Panc1 (cell line): ENCODE measurements around the gene TMEM92. TPM values are rescaled to one million over a fixed set of nuclear protein-coding genes. Genes with fewer than 3 reads are reported as not detected.
"Not testable (repeated sequence)": the region's sequence is repeated elsewhere in the genome, so short reads cannot be mapped to it uniquely, and the experiment has no call there.

Experiments used
- ATAC-seq: fragments of 200-7000 bp; cut with Tn5 transposase; 2 replicates; pipeline ENCODE4 v1.9.1; 2020; ENCODE audit warnings: mild to moderate bottlenecking, moderate library complexity
- BruUV-seq: library from RNA; stranded (reverse); fragments of 400-500 nt; replicated peaks from 2 replicates; lab custom pipeline; 2021; lab: Mats Ljungman, UMichigan
- CTCF ChIA-PET: fragments of 300-600 bp; sonication (Branson Sonifier 250); formaldehyde crosslinking; loops from one replicate; lab custom pipeline; 2022; ENCODE audit warnings: antibody characterized with exemption; lab: Charles Lee
- POLR2A ChIA-PET: fragments of 300-600 bp; sonication (Branson Sonifier 250); formaldehyde crosslinking; loops from one replicate; lab custom pipeline; 2022; ENCODE audit warnings: antibody characterized with exemption; lab: Charles Lee
- DNase-seq: peaks from one replicate; pipeline ENCODE4 v3.0.0-alpha.2; 2010; ENCODE audit warnings: low read depth, low spot score
- H3K27ac ChIP-seq: 2 replicates; pipeline ENCODE4 v1.5.1; 2011; ENCODE audit warnings: mild to moderate bottlenecking, low read length, inconsistent platforms
- H3K27me3 ChIP-seq: fragments of 200-500 bp; sonication (Bioruptor generic); 2 replicates; pipeline ENCODE4 v1.6.0; 2014; ENCODE audit warnings: low read length, inconsistent platforms; ENCODE audit not compliant: control insufficient read depth, insufficient read depth
- H3K36me3 ChIP-seq: fragments of 200-500 bp; sonication (Bioruptor generic); 2 replicates; pipeline ENCODE4 v1.5.1; 2014; ENCODE audit warnings: inconsistent platforms, mild to moderate bottlenecking, low read length, moderate library complexity; ENCODE audit not compliant: control insufficient read depth, insufficient read depth
- H3K4me1 ChIP-seq: 2 replicates; pipeline ENCODE4 v1.5.1; 2011; ENCODE audit warnings: inconsistent platforms, mild to moderate bottlenecking, low read length, moderate library complexity; ENCODE audit not compliant: control insufficient read depth, insufficient read depth
- H3K4me3 ChIP-seq, 2 experiments: 2 replicates each; pipeline ENCODE4 v1.5.1; 2011 to 2012; ENCODE audit warnings: low read depth in 2 of 2, low read length in 2 of 2, mild to moderate bottlenecking in 2 of 2, inconsistent platforms in 1 of 2, moderate library complexity in 1 of 2
- H3K9me3 ChIP-seq: fragments of 200-500 bp; sonication (Bioruptor generic); 2 replicates; pipeline ENCODE4 v1.5.1; 2014; ENCODE audit warnings: low read depth, mild to moderate bottlenecking, inconsistent platforms, low read length, moderate library complexity; ENCODE audit not compliant: control insufficient read depth, insufficient read depth
- CTCF ChIP-seq: fragments of 450-650 bp; IDR thresholded peaks from 2 replicates; pipeline ENCODE4 v1.5.1; 2017; ENCODE audit warnings: mild to moderate bottlenecking
- POLR2AphosphoS5 ChIP-seq: IDR thresholded peaks from 2 replicates; pipeline ENCODE4 v1.6.1; 2012; ENCODE audit warnings: mild to moderate bottlenecking, low read depth, low read length, moderate library complexity
- SIN3A ChIP-seq: IDR thresholded peaks from 2 replicates; pipeline ENCODE4 v1.6.1; 2012; ENCODE audit warnings: low read depth, mild to moderate bottlenecking, low read length, moderate library complexity, borderline replicate concordance; ENCODE audit not compliant: insufficient read depth
- TCF7L2 ChIP-seq: IDR thresholded peaks from 2 replicates; pipeline ENCODE4 v1.6.1; 2011; ENCODE audit warnings: mild to moderate bottlenecking, low read depth, low read length, inconsistent platforms
- in situ Hi-C: cut with HindIII; loops from 2 replicates; pipeline ENCODE4 v1.10.0; 2016; ENCODE audit warnings: low sequenced_read_pairs, low pct_unique_long_range_greater_than_20kb
- intact Hi-C: fragments of 100-400 bp; cut with micrococcal nuclease; formaldehyde crosslinking; loops from one replicate; pipeline ENCODE4 v1.10.0; 2022; ENCODE audit not compliant: unreplicated experiment
- total RNA-seq: library from RNA; stranded (reverse); gene quantifications from one replicate; pipeline ENCODE4 v1.2.1, GENCODE V29; 2021; ENCODE audit not compliant: unreplicated experiment
- TF ChIP-seq, protein P1 (sequence below), 2 experiments: IDR thresholded peaks; 2 replicates each; pipeline ENCODE4 v1.6.1; 2011 to 2012; ENCODE audit warnings: low read depth in 2 of 2, control low read depth in 1 of 2, low read length in 1 of 2, mild to moderate bottlenecking in 1 of 2, moderate library complexity in 1 of 2; ENCODE audit not compliant: insufficient read depth in 1 of 2

The TMEM92 gene
- total RNA-seq, 1 experiment from 2014 or later, result 0.54 TPM

GRCh38 chr17:50299776-50300175 is 25.5 kb downstream of the TMEM92 start:
- Histone ChIP-seq H3K27me3 (no peaks in the 10 kb centered on the region), H3K4me1 (no peaks in the 10 kb centered on the region), H3K36me3 (no peaks in the 10 kb centered on the region), H3K9me3 (no peaks in the 10 kb centered on the region), H3K27ac (no peak overlapping the region), H3K4me3 (no peak overlapping the region)
- TF ChIP-seq CTCF (no peak), SIN3A (no peak), POLR2AphosphoS5 (no peak), TCF7L2 (no peak)
- TF ChIP-seq, protein P1, sequence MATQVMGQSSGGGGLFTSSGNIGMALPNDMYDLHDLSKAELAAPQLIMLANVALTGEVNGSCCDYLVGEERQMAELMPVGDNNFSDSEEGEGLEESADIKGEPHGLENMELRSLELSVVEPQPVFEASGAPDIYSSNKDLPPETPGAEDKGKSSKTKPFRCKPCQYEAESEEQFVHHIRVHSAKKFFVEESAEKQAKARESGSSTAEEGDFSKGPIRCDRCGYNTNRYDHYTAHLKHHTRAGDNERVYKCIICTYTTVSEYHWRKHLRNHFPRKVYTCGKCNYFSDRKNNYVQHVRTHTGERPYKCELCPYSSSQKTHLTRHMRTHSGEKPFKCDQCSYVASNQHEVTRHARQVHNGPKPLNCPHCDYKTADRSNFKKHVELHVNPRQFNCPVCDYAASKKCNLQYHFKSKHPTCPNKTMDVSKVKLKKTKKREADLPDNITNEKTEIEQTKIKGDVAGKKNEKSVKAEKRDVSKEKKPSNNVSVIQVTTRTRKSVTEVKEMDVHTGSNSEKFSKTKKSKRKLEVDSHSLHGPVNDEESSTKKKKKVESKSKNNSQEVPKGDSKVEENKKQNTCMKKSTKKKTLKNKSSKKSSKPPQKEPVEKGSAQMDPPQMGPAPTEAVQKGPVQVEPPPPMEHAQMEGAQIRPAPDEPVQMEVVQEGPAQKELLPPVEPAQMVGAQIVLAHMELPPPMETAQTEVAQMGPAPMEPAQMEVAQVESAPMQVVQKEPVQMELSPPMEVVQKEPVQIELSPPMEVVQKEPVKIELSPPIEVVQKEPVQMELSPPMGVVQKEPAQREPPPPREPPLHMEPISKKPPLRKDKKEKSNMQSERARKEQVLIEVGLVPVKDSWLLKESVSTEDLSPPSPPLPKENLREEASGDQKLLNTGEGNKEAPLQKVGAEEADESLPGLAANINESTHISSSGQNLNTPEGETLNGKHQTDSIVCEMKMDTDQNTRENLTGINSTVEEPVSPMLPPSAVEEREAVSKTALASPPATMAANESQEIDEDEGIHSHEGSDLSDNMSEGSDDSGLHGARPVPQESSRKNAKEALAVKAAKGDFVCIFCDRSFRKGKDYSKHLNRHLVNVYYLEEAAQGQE (IDR thresholded peaks at IDR 0.05; ENCODE audit: insufficient read depth in 1 of 2, low read depth in 2 of 2, low read length in 1 of 2), result no peak
- ChIA-PET POLR2A (no interaction called here), CTCF (interaction anchor here (0.5 to 0.7 kb wide), 2 partner anchors 8 to 156 kb away, joined by 3 to 5 read pairs; no protein-coding TSS in a partner anchor)
- ATAC-seq (no peak), DNase-seq (no peak)
- in situ Hi-C loops (no loop called here), intact Hi-C loops (no loop called here)
- no TSS peak for BruUV-seq

DNA sequence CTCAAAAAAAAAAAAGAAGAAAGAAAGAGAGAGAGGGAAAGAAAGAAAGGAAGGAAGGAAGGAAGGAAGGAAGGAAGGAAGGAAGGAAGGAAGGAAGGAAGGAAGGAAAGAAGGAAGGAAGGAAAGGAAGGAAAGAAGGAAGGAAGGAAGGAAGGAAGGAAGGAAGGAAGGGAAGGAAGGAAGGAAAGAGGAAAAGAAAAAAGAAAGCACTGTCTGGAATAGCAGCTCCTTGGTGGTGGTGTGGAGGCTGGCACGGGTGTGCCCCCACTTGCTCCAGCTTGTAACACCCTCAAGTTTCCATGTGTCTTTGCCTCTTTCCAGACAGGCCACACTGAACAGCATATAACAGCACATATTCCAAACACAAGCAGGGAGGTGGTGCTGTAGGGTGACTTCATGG is 26.6 kb downstream of the TMEM92 start:
- DNase-seq, H3K9me3 ChIP-seq, POLR2A ChIA-PET, BruUV-seq, in situ Hi-C loops, H3K36me3 ChIP-seq, ATAC-seq, H3K27me3 ChIP-seq, H3K27ac ChIP-seq, intact Hi-C loops, H3K4me3 ChIP-seq, H3K4me1 ChIP-seq: not testable (repeated sequence)
- CTCF ChIA-PET, result interaction anchor here (1.8 kb wide), 1 partner anchor 16 kb away, joined by 3 read pairs; no protein-coding TSS in a partner anchor

DNA sequence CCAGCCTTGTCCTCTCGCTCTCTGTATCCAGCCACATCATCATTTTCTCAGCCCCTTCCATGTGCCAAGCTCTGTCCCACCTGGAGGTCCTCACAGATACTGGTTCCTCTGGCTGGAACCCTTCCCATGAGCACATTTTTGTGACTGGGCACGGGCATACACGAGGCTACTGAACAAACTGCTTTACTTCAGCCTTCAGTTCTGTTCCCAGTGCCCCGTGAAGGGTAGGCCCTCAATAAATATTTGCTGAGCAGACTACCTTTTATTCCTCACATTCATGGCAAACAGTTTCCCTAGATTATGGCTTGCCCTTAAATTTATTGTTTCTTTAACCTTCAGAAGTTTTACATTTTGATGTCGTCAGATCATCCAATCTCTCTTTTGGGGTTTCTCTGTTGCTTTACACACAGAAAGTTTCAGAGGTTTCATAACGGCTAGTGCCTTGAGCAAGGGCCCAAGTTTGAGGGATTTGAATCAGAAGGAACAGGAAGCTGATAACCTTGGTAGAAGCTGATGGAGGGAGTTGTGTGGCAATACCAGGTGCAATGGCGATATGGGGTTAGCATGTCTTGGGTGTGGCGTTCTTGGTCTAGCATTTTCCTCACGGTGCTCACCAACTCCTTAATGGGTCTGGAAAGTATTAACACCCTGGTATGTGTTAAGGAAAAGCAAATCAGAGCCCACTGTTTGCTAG is 27.8 kb downstream of the TMEM92 start:
- no peak for DNase-seq
- in situ Hi-C loops, result no loop called here
- no TSS peak for BruUV-seq
- POLR2A ChIA-PET, result no interaction called here
- Histone ChIP-seq H3K27ac (no peak overlapping the region), H3K36me3 (no peaks in the 10 kb centered on the region), H3K9me3 (no peaks in the 10 kb centered on the region), H3K4me1 (no peaks in the 10 kb centered on the region), H3K4me3 (no peak overlapping the region), H3K27me3 (no peaks in the 10 kb centered on the region)
- no peak for ATAC-seq
- intact Hi-C loops, result no loop called here
- TF ChIP-seq SIN3A (no peak), POLR2AphosphoS5 (no peak), TCF7L2 (no peak), CTCF (no peak)
- TF ChIP-seq, protein P1 (IDR thresholded peaks at IDR 0.05; ENCODE audit: insufficient read depth in 1 of 2, low read depth in 2 of 2, low read length in 1 of 2), result no peak
- CTCF ChIA-PET, result interaction anchor here (0.6 to 1.8 kb wide), 2 partner anchors 15 to 133 kb away, joined by 3 to 5 read pairs; no protein-coding TSS in a partner anchor
